ENCODE measurements around the gene SNX13.

Gene SNX13

GRCh38 chr7:17745610-17746009, 194.7 kb downstream of the SNX13 start:
- no peak for DNase-seq (ENCODE audit: extremely low spot score)
- ChIA-PET CTCF (interaction anchor here (1.5 kb wide), 1 partner anchor 24 kb away, joined by 3 read pairs; no protein-coding TSS in a partner anchor), POLR2A (no interaction called here)
- TF ChIP-seq, protein P1, sequence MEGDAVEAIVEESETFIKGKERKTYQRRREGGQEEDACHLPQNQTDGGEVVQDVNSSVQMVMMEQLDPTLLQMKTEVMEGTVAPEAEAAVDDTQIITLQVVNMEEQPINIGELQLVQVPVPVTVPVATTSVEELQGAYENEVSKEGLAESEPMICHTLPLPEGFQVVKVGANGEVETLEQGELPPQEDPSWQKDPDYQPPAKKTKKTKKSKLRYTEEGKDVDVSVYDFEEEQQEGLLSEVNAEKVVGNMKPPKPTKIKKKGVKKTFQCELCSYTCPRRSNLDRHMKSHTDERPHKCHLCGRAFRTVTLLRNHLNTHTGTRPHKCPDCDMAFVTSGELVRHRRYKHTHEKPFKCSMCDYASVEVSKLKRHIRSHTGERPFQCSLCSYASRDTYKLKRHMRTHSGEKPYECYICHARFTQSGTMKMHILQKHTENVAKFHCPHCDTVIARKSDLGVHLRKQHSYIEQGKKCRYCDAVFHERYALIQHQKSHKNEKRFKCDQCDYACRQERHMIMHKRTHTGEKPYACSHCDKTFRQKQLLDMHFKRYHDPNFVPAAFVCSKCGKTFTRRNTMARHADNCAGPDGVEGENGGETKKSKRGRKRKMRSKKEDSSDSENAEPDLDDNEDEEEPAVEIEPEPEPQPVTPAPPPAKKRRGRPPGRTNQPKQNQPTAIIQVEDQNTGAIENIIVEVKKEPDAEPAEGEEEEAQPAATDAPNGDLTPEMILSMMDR (IDR thresholded peaks at IDR 0.05; ENCODE audit: control extremely low read depth, extremely low read depth, low read depth, missing control alignments), result no peak

DNA sequence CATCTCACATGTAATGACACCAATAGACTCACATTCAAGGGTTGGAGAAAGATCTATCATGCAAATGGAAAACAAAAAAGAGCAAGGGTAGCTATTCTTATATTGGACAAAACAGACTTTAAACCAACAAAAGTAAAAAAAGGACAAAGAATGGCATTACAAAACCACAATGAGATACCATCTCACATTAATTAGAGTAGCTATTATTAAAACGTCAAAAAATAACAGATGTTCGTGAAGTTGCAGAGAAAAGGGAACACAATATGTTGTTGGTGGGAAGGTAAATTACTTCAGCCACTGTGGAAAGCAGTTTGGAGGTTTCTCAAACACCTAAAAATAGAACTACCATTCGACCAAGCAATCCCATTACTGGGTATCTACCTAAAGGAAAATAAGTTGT, 197.0 kb downstream of the SNX13 start:
- no peak for DNase-seq (ENCODE audit: extremely low spot score)
- TF ChIP-seq, protein P1 (IDR thresholded peaks at IDR 0.05; ENCODE audit: control extremely low read depth, extremely low read depth, low read depth, missing control alignments), result no peak
- POLR2A ChIA-PET, result no interaction called here
- CTCF ChIA-PET, result interaction anchor here (1.4 to 1.6 kb wide), 2 partner anchors 9 to 30 kb away, joined by 3 to 5 read pairs; no protein-coding TSS in a partner anchor

- ChIA-PET POLR2A (no interaction called here), CTCF (interaction anchor here (1.2 to 2.3 kb wide), 2 partner anchors 9 to 28 kb away, joined by 4 to 6 read pairs; no protein-coding TSS in a partner anchor)
- DNase-seq (ENCODE audit: extremely low spot score), result no peak
- TF ChIP-seq, protein P1 (IDR thresholded peaks at IDR 0.05; ENCODE audit: control extremely low read depth, extremely low read depth, low read depth, missing control alignments), result no peak
Observed at GRCh38 chr7:17741426-17741825, 198.9 kb downstream of the SNX13 start.
